Measurements from ENCODE around the gene PRKAB1. TPM values are rescaled to one million over a fixed set of nuclear protein-coding genes. Genes with fewer than 3 reads are reported as not detected.

PRKAB1 gene
- total RNA-seq, 1 experiment from 2014 or later, result 42.2 TPM

GRCh38 chr12:119684711-119685369 lies 16.9 kb downstream of the PRKAB1 start:
- no peak overlapping the region for H3K27ac ChIP-seq (ENCODE audit: insufficient read length, low read depth, low read length)
- H2BK5ac ChIP-seq (ENCODE audit: insufficient read length, low read length), result no peak overlapping the region
- H4K91ac ChIP-seq (ENCODE audit: insufficient read length, low read depth, low read length), result no peak overlapping the region
- no CpG with 5 or more reads among the region's 10 CpGs for WGBS (ENCODE audit: extremely low coverage, insufficient read length, low lambda C conversion rate)
- H3K27me3 Mint-ChIP-seq (ENCODE audit: low read depth), result no peaks in the 10 kb centered on the region
- no peak overlapping the region for H2AK5ac ChIP-seq (ENCODE audit: insufficient read length, low read length)
- no peaks in the 10 kb centered on the region for H3K27me3 ChIP-seq (ENCODE audit: insufficient read depth, low read length)
- peaks cover 0 to 2% of the 10 kb centered on the region in 2 experiments; a peak in 1 of 5 replicates for H3K9me3 Mint-ChIP-seq
- H3K56ac ChIP-seq (ENCODE audit: insufficient read length, low read depth, low read length), result no peak overlapping the region
- no peaks in the 10 kb centered on the region for H3K79me1 ChIP-seq (ENCODE audit: insufficient read depth, low read depth, low read length, poor library complexity, severe bottlenecking)
- no peak overlapping the region for H3K4me3 Mint-ChIP-seq
- no peak overlapping the region for H2BK120ac ChIP-seq (ENCODE audit: low read depth, low read length, poor library complexity, severe bottlenecking)
- H3K23ac ChIP-seq (ENCODE audit: insufficient read length, low read depth, low read length), result no peak overlapping the region
- H3K4me1 ChIP-seq (ENCODE audit: insufficient read depth, low read length), result no peaks in the 10 kb centered on the region
- no peak overlapping the region for H3K4ac ChIP-seq (ENCODE audit: low read depth, low read length)
- peaks cover 15 to 56% (median 46%) of the 10 kb centered on the region in 3 experiments; a peak in 6 of 7 replicates for H3K36me3 Mint-ChIP-seq (ENCODE audit: insufficient read depth in 1 of 3, low read depth in 3 of 3)
- no peak overlapping the region for H3T11ph ChIP-seq (ENCODE audit: low read length)
- H3K79me2 ChIP-seq (ENCODE audit: insufficient read depth, low read length), result no peaks in the 10 kb centered on the region
- no peak for DNase-seq
- H4K5ac ChIP-seq (ENCODE audit: insufficient read length, low read depth, low read length), result no peak overlapping the region
- no peak overlapping the region for H4K8ac ChIP-seq (replicated peaks; ENCODE audit: insufficient read length, low read depth, low read length)
- H3K14ac ChIP-seq (ENCODE audit: insufficient read depth, low read length), result no peak overlapping the region
- no peak overlapping the region for H2BK20ac ChIP-seq (ENCODE audit: low read depth, low read length, poor library complexity, severe bottlenecking)
- H3K9me3 ChIP-seq (ENCODE audit: control insufficient read depth, low read depth, low read length), result no peaks in the 10 kb centered on the region
- H3K18ac ChIP-seq (ENCODE audit: insufficient read length, low read depth, low read length), result no peak overlapping the region
- no peak overlapping the region for H2BK12ac ChIP-seq (ENCODE audit: insufficient read length, low read depth, low read length)
- no peaks in the 10 kb centered on the region for H4K20me1 ChIP-seq (ENCODE audit: control insufficient read depth, insufficient read depth, insufficient read length)
- H2BK15ac ChIP-seq (ENCODE audit: low read depth, low read length), result no peak overlapping the region
- H3K9ac ChIP-seq (ENCODE audit: extremely low read depth, insufficient read length, low read length), result no peak overlapping the region
- H3K4me1 Mint-ChIP-seq, result peaks cover 11 to 14% of the 10 kb centered on the region in 2 experiments
- H3K23me2 ChIP-seq (ENCODE audit: insufficient read length, low read depth, low read length, poor library complexity, severe bottlenecking), result no peaks in the 10 kb centered on the region
- no peak for TF ChIP-seq CTCF (conservative IDR thresholded peaks at IDR 0.05)
- no peak overlapping the region for H2AFZ ChIP-seq (ENCODE audit: low read length)
- no peak overlapping the region for H3K4me2 ChIP-seq (ENCODE audit: insufficient read depth, insufficient read length, low read length)
- H3K27ac Mint-ChIP-seq, result no peak overlapping the region

Measured in H9 (cell line).